HEK293 (cell line): Measurements from ENCODE around the gene GTSE1.

Source experiments
- CTCF ChIA-PET: fragments of 350-600 bp; formaldehyde crosslinking; extraction: SDS; loops from one replicate; lab custom pipeline; 2021; ENCODE audit warnings: antibody characterized with exemption; lab: Yijun Ruan, JAX
- POLR2A ChIA-PET: fragments of 300-600 bp; formaldehyde crosslinking; extraction: SDS; loops from one replicate; lab custom pipeline; 2020; ENCODE audit warnings: antibody characterized with exemption, inconsistent platforms; lab: Yijun Ruan, JAX
- H3K27ac ChIP-seq: fragments of 200-500 bp; sonication (Bioruptor generic); 2 replicates; pipeline ENCODE4 v1.5.1; 2014; ENCODE audit warnings: low read depth, low read length, control low read depth, inconsistent platforms; ENCODE audit errors: extremely low read depth
- H3K36me3 ChIP-seq, 2 experiments: fragments of 200-500 bp in 1 of 2; sonication (Bioruptor generic) in 1 of 2; 1 replicate in 1 of 2; 2 replicates in 1 of 2; pipeline ENCODE4 v1.5.1; 2014 to 2017; ENCODE audit warnings: inconsistent platforms in 2 of 2, low read length in 2 of 2; ENCODE audit not compliant: control insufficient read depth in 2 of 2, insufficient read depth in 1 of 2
- H3K4me1 ChIP-seq: fragments of 200-500 bp; sonication (Bioruptor generic); 2 replicates; pipeline ENCODE4 v1.5.1; 2014; ENCODE audit warnings: mild to moderate bottlenecking, low read length, inconsistent platforms; ENCODE audit not compliant: control insufficient read depth, insufficient read depth
- H3K4me3 ChIP-seq: 2 replicates; pipeline ENCODE4 v1.5.1; 2011; ENCODE audit warnings: low read depth, mild to moderate bottlenecking, control low read depth, low read length, moderate library complexity
- H3K9me3 ChIP-seq: fragments of 200-500 bp; sonication (Bioruptor generic); 2 replicates; pipeline ENCODE4 v1.5.1; 2014; ENCODE audit warnings: low read depth, low read length, inconsistent platforms; ENCODE audit not compliant: control insufficient read depth, insufficient read depth
- TSHZ1 ChIP-seq: fragments of 450-650 bp; formaldehyde crosslinking; IDR thresholded peaks from 2 replicates; pipeline ENCODE4 v1.5.1; 2016; ENCODE audit warnings: missing biosample characterization, missing genetic modification characterization, borderline replicate concordance
- WT1 ChIP-seq: fragments of 450-650 bp; formaldehyde crosslinking; IDR thresholded peaks from 2 replicates; pipeline ENCODE4 v1.5.1; 2016; ENCODE audit warnings: missing biosample characterization, missing genetic modification characterization
- YY1 ChIP-seq: fragments of 450-650 bp; formaldehyde crosslinking; IDR thresholded peaks from 2 replicates; pipeline ENCODE4 v1.5.1; 2018; ENCODE audit warnings: missing biosample characterization, missing genetic modification characterization
- ZBTB20 ChIP-seq: fragments of 450-650 bp; formaldehyde crosslinking; IDR thresholded peaks from 2 replicates; pipeline ENCODE4 v1.5.1; 2016; ENCODE audit warnings: missing biosample characterization, missing genetic modification characterization
- ZBTB6 ChIP-seq: fragments of 450-650 bp; formaldehyde crosslinking; IDR thresholded peaks from 2 replicates; pipeline ENCODE4 v1.5.1; 2017; ENCODE audit warnings: missing biosample characterization, missing genetic modification characterization
- ZBTB7A ChIP-seq: fragments of 450-650 bp; formaldehyde crosslinking; IDR thresholded peaks from 2 replicates; pipeline ENCODE4 v1.5.1; 2016; ENCODE audit warnings: low read depth, missing biosample characterization, missing genetic modification characterization
- ZEB2 ChIP-seq: fragments of 450-650 bp; formaldehyde crosslinking; IDR thresholded peaks from 2 replicates; pipeline ENCODE4 v1.5.1; 2016; ENCODE audit warnings: missing biosample characterization, missing genetic modification characterization
- ZFP37 ChIP-seq: fragments of 450-650 bp; formaldehyde crosslinking; IDR thresholded peaks from 2 replicates; pipeline ENCODE4 v1.5.1; 2016; ENCODE audit warnings: missing biosample characterization, missing genetic modification characterization
- ZNF248 ChIP-seq: fragments of 450-650 bp; formaldehyde crosslinking; IDR thresholded peaks from 2 replicates; pipeline ENCODE4 v1.5.1; 2017; ENCODE audit warnings: missing biosample characterization, missing genetic modification characterization
- ZNF362 ChIP-seq: fragments of 450-650 bp; formaldehyde crosslinking; IDR thresholded peaks from 2 replicates; pipeline ENCODE4 v1.5.1; 2016; ENCODE audit warnings: missing biosample characterization, missing genetic modification characterization
- ZNF366 ChIP-seq: fragments of 450-650 bp; formaldehyde crosslinking; conservative IDR thresholded peaks from 2 replicates; pipeline ENCODE4 v1.5.1; 2016; ENCODE audit warnings: missing biosample characterization, missing genetic modification characterization
- ZNF473 ChIP-seq: fragments of 450-650 bp; formaldehyde crosslinking; IDR thresholded peaks from 2 replicates; pipeline ENCODE4 v1.5.1; 2017; ENCODE audit warnings: missing biosample characterization, missing genetic modification characterization
- ZNF488 ChIP-seq: fragments of 450-650 bp; formaldehyde crosslinking; IDR thresholded peaks from 2 replicates; pipeline ENCODE4 v1.5.1; 2016; ENCODE audit warnings: missing biosample characterization, missing genetic modification characterization
- ZNF514 ChIP-seq: fragments of 450-650 bp; formaldehyde crosslinking; IDR thresholded peaks from 2 replicates; pipeline ENCODE4 v1.5.1; 2016; ENCODE audit warnings: missing biosample characterization, missing genetic modification characterization
- ZNF624 ChIP-seq: fragments of 450-650 bp; formaldehyde crosslinking; IDR thresholded peaks from 2 replicates; pipeline ENCODE4 v1.5.1; 2017; ENCODE audit warnings: missing biosample characterization, missing genetic modification characterization
- ZNF768 ChIP-seq: fragments of 450-650 bp; formaldehyde crosslinking; IDR thresholded peaks from 2 replicates; pipeline ENCODE4 v1.5.1; 2018; ENCODE audit warnings: missing biosample characterization, mild to moderate bottlenecking, missing genetic modification characterization
- ZNF777 ChIP-seq: fragments of 450-650 bp; formaldehyde crosslinking; IDR thresholded peaks from 2 replicates; pipeline ENCODE4 v1.5.1; 2017; ENCODE audit warnings: missing biosample characterization, missing genetic modification characterization, borderline replicate concordance
- ZSCAN18 ChIP-seq: fragments of 450-650 bp; formaldehyde crosslinking; IDR thresholded peaks from 2 replicates; pipeline ENCODE4 v1.5.1; 2016; ENCODE audit warnings: missing biosample characterization, missing genetic modification characterization
- ZSCAN30 ChIP-seq: fragments of 450-650 bp; IDR thresholded peaks from 2 replicates; pipeline ENCODE4 v1.5.1; 2018; ENCODE audit warnings: missing biosample characterization, mild to moderate bottlenecking, missing genetic modification characterization, moderate library complexity
- ZSCAN4 ChIP-seq: fragments of 450-650 bp; formaldehyde crosslinking; IDR thresholded peaks from 2 replicates; pipeline ENCODE4 v1.5.1; 2017; ENCODE audit warnings: missing biosample characterization, missing genetic modification characterization

GTSE1 gene

GRCh38 chr22:46292173-46292572, 4.5 kb upstream of the GTSE1 start:
- no peak overlapping the region for H3K4me3 ChIP-seq
- ChIA-PET CTCF (no interaction called here), POLR2A (interaction anchor here (1.4 kb wide), 1 partner anchor 42 kb away, joined by 3 read pairs; the partner anchor contains the start of gene CDPF1)
- H3K9me3 ChIP-seq: no peaks in the 10 kb centered on the region
- no peak overlapping the region for H3K27ac ChIP-seq
- TF ChIP-seq ZEB2 (tag by site-specific recombination) (no peak), ZSCAN4 (tag by site-specific recombination) (no peak), ZFP37 (tag by site-specific recombination) (no peak), YY1 (tag by site-specific recombination) (no peak), ZNF514 (no peak), ZSCAN30 (tag by site-specific recombination) (no peak), ZBTB20 (no peak), WT1 (tag by site-specific recombination) (no peak), TSHZ1 (tag by site-specific recombination) (no peak), ZNF248 (tag by site-specific recombination) (no peak), ZBTB6 (tag by site-specific recombination) (no peak), ZNF777 (tag by site-specific recombination) (no peak), ZNF366 (tag by site-specific recombination) (no peak), ZNF768 (tag by site-specific recombination) (no peak), ZNF624 (no peak), ZSCAN18 (tag by site-specific recombination) (no peak), ZNF488 (tag by site-specific recombination) (no peak), ZNF362 (tag by site-specific recombination) (no peak), ZNF473 (tag by site-specific recombination) (no peak), ZBTB7A (tag by site-specific recombination) (no peak)
- H3K36me3 ChIP-seq: peaks cover 8 to 63% of the 10 kb centered on the region in 2 experiments; a peak in 2 of 3 replicates
- peaks cover 8% of the 10 kb centered on the region for H3K4me1 ChIP-seq
